GOT3 (cell line): Measurements from ENCODE around the gene EME2.
A peak's percentile ranks its signal among the peaks of the same experiment; 100 is the strongest.
"Not testable (repeated sequence)": the region's sequence is repeated elsewhere in the genome, so short reads cannot be mapped to it uniquely, and the experiment has no call there.

Experiments
- DNase-seq: peaks from one replicate; lab custom pipeline; 2025; ENCODE audit warnings: mixed read lengths; lab: John Stamatoyannopoulos, UW

EME2 gene

DNA sequence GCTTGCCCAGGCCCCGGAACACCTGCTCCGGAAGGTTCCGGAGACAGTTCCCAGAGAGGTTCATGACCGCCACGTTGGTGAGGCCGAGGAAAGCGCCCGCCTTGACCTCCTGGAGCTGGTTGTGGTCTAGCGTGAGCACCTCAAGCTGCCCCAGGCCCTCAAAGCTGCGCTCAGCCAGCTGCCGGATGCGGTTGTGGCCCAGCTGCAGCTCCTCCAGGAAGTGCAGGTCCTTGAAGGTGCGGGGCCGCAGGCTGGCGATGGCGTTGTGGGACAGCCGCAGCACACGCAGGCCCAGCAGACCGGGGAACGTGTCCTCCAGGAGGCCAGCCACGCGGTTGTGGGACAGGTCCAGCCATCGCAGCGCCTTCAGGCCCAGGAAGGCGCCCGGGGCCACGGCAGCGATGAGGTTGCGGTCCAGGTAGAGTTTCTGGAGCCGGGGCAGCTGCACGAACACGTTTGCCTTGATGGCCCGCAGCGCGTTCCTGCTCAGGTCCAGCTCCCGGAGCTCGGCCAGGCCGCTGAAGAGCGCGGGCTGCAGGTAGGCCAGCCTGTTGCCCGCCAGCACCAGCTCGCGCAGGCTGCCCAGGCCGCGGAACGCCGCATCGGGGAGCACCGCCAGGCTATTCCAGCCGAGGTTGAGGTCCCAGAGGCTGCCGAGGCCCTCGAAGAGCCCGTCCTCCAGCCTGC, 18.8 kb downstream of the EME2 start:
- DNase-seq: no peak

GRCh38 chr16:1791943-1792812, 19.6 kb downstream of the EME2 start:
- DNase-seq: no peak

- DNase-seq: no peak
These were observed 20.4 kb downstream of the EME2 start for GRCh38 chr16:1792836-1793577.

- no peak for DNase-seq
These were observed 21.1 kb downstream of the EME2 start, which contains the start of gene IGFALS for GRCh38 chr16:1793578-1794220. Gene IGFALS, minus strand, starts transcription at chr16:1793705. Its CDS starts 53 bp downstream, at chr16:1793652.

DNA sequence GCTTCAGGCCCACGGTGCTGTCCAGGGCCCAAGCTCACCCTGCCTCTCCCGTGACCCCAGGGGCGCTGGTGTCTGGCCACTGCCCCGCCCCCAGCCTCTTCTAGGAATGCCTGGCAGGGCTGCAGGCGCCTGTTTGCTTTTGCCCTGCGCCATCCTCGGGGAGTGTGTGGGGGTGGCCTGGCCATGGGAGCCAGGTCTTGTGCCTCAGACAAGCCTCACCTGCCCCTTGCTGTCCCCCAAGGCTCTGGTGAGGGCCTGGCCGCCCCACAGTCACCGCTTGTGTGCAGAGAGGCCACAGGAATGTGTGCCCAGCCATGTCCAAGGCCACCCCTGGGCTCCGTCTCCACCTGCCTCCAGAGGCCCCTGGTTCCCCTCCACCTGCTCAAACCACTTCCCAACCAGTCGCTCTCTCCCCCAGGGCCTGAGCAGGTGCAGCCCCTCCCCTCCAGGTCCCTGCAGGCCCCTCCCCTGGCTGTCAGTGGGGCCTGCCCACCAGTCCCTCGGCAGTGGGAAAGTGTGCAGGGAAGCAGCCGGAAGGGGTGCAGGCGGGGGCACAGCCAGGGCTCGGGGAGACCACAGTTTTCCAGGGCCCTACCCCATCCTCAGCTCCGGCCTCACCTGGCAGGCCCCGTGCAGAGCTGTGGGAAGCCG, 21.7 kb downstream of the EME2 start:
- DNase-seq: no peak

DNA sequence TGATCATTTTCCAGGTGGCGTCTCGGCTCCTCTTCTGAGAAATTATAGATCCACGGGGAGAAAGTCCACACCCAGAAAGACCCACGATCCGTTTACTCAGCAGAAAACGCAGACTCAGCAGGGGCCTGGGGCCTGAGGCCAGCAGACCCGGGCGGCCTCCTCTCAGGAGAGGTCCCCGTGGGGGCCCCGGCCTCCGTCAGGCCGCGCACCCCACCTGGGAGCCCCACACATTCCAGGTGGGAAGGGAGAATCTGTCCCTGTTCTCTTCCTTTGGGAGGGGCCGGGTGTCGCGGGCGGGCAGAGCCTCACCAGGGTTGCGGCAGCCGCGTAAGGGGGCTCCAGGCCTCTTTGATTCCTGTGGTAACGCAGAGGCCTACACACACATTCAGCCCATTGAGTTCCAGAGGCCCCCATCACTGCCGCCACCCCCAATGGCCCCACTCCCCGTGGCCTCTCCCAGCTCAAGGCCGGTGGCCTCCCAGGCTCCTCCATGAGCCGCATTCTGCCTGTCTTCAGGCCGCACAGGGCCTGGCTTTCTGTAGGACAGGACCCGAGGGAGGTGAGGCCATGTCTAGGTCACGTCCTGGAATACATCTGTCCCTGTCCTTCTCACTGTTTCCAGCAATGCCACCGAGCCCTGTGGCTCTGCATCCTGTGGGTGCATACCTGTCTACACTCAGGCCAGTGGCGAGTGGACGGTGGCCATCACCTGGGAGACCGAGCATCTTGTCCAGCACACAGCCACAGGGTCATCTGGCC, 22.5 kb downstream of the EME2 start:
- DNase-seq: no peak

GRCh38 chr16:1799263-1799662, 26.7 kb downstream of the EME2 start:
- DNase-seq: not testable (repeated sequence)

DNA sequence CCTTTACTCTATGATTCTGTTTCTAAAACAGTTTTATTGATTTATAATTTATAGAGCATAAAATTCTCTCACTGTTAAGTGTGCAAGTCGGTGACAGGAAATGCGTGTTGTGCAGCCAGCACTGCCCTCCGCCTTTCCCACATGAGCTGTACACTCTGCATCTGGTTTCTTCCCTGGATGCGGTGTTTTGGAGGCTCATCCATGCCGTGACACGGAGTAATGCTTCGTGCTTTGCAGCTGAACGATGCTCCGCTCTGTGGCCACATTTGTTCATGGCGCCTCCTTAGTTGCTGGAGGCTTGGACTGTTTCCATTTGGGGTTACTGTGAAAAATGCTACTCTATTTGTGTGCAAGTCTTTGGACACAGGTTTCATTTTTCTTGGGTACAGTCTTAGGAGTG, 28.1 kb downstream of the EME2 start:
- no peak for DNase-seq

DNA sequence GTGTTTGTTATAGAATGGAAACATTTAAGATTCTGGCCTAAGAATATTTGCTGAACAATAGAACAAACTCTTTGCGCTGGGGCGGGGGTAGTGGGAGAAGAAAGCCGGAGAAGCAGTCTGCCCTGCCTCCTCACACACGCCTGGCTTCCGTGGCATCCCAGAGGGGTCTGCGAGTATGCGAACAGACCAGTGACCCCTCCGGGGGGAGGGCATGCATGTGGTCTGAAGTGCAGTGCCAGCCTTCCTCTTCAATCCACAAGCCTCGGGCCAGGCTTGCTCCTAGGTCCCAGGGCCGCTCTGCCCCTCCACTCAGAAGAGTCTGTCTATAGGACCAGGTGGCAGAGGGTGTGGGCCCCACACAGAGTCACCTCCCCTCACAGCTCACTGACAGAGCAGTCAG, 35.0 kb downstream of the EME2 start:
- no peak for DNase-seq

DNA sequence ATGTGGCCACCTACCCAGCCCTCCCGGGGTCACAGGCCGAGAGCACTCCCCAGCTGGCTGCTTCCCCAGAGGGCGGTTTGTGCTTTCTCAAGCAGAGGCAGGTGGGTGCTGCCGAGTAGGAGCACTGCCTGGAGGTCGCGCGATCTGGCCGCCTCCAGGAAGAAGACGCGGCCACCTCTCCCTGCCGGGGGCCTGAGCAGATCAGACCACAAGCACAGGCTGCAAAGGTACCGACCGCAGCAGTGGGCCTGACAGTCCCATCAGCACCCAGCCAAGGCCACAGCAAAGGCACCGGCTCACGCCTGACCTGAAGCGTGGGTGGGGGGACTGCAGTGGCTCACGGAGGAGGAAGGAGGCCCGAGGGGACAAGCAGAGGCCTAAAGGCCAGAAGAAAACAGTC, 36.1 kb downstream of the EME2 start:
- no peak for DNase-seq

GRCh38 chr16:1809281-1809801, 36.7 kb downstream of the EME2 start:
- no peak for DNase-seq

DNA sequence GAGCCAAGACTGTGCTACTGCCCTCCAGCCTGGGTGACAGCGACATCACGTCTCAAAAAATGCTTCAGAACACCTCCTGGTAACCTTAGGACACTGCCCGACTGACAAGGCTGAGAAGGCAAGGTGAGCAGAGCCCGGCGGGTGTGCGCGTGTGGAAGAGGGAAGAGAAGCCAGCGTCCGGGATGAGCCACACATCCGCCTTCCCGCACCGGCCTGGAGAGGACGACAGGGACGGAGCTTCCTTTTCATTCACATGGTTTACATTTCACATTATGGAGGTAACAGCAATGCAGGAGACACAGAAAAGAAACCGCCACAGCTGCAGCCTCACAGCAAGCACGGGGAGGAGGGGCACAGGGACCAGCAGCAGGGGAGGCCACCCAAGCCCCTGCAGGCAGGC, 37.5 kb downstream of the EME2 start:
- no peak for DNase-seq

DNA sequence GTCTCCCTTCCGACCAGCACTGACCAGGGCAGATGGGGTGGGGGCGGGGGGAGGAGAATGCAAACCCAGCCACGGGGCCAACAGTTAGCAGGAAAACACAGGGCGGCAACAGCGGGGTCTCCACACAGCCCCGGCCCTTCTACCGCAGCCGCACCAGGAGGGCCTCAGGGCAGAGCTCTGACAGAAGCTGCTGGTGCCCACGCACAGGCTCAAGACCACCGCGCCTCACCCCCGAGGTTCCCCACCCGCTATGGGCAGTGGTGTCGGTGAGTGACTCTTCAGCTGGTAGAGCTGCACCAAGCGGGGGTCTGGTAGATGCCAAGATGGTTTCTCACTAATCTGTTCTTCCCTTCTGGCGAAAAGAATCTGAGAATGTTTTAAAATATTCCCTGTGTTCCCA, 37.9 kb downstream of the EME2 start:
- no peak for DNase-seq

DNA sequence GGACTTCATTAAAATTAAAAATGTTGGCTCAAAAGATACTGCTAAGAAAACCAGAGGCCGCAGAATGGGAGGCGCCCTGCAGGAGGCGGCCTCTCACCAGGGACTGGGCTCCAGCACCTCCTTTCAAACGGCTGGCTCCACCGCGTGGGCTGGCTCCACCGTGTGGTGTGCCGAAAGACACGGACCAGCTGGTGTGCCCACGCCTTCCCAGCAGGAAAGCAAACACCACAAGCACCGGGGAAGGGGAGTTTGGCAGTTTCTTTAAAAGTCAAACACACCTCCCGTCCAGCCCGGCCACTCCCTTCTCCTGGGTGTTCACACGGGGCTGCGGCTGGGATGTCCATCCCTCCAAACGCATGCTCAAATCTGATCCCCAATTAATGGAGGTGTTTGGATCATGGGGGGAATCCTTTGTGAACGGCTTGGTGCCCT, 40.1 kb downstream of the EME2 start:
- DNase-seq: peak; percentile 30

DNA sequence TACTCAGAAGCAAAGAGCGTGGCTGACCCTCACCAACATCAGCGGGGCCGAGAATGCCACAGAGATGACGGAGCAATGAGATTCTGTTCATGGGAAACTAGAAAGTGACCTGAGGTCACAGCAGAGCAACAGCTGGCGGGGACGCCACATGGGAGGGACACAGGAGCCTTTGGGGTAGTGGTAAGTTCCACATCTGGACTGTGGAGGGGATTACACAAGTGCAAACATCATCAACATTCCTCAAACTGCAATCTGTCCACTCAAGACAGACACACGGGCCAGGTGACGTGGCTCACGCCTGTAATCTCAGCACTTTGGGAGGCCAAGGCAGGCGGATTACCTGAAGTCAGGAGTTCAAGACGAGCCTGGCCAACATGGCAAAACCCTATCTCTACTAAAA, 42.9 kb downstream of the EME2 start:
- DNase-seq: no peak

DNA sequence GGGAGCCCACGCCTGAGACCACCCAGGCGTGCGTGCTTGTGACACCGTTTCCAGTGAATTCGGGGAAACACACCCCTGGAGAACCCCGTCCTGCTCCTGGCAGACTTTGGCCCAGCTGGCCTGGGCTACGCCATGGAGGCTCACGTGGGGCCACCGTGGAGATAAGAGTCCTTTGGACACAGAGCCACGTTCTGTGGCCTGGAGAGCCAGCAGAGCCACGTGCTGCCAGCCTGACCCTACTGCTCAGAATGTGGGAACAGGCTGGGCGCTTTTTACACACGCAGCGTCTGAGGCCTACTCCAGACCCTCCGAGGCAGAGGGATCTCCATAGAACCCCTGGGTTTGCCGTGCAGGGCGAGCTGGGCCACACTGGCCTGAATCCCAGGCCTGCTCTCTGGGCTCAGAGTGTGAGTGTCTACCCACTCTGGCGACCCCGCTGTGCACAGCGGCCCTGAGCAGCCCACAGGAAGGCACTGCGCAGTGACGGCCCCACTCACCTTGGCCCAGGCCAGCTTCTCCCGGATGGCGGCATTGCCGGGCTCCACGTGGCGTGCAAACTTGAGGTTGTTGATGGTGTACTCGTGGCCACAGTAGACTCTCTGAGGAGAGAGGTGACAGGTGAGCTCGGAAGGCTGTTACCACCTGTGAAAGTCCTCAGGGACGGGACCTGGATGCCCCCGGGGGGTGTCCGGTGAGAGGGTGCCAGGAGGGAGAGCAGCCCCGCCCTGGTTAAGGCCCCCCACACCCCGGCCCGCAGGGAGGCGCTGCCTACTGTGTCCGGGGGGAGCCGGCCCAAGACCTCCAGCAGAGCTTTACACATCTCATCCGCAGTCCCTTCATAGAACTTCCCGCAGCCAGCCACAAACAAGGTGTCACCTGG, 44.0 kb downstream of the EME2 start:
- no peak for DNase-seq

DNA sequence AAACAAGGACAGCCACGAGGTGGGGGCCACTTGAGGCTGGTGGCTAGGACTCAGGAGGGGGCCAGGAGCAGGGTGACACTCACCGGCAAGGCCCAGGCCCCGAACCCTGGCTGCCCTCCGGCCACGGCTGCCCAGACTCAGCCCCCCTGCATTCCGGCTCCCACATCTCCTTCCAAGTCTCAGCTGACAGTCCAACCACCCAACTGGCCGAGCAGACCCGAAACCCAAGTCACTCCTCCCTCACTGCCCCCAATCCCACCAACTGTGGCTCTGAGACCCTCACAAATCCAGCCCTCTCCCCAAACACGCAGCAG, 44.6 kb downstream of the EME2 start:
- DNase-seq: no peak

- DNase-seq: no peak
These were observed 45.1 kb downstream of the EME2 start for GRCh38 chr16:1817716-1818115.

- no peak for DNase-seq
These were observed 45.7 kb downstream of the EME2 start for GRCh38 chr16:1818204-1818872.
